HEK293 (cell line): ENCODE data around the gene TIMM13.

Experiments
- BCL11B ChIP-seq: fragments of 450-650 bp; formaldehyde crosslinking; IDR thresholded peaks from 2 replicates; pipeline ENCODE4 v1.5.1; 2016; ENCODE audit warnings: low read depth, missing biosample characterization, missing genetic modification characterization
- GLIS1 ChIP-seq: fragments of 450-650 bp; formaldehyde crosslinking; IDR thresholded peaks from 2 replicates; pipeline ENCODE4 v1.5.1; 2016; ENCODE audit warnings: missing biosample characterization, missing genetic modification characterization
- HOXA7 ChIP-seq: sonication (generic); formaldehyde crosslinking; IDR thresholded peaks from 2 replicates; pipeline ENCODE4 v1.8.1; 2022; ENCODE audit warnings: missing genetic modification reagents, borderline replicate concordance
- KLF1 ChIP-seq: fragments of 450-650 bp; formaldehyde crosslinking; IDR thresholded peaks from 2 replicates; pipeline ENCODE4 v1.5.1; 2016; ENCODE audit warnings: missing biosample characterization, missing genetic modification characterization
- MEIS1 ChIP-seq: sonication (generic); formaldehyde crosslinking; IDR thresholded peaks from 2 replicates; pipeline ENCODE4 v1.8.1; 2022; ENCODE audit warnings: missing genetic modification reagents, mild to moderate bottlenecking, borderline replicate concordance
- PRDM1 ChIP-seq: fragments of 450-650 bp; formaldehyde crosslinking; IDR thresholded peaks from 2 replicates; pipeline ENCODE4; 2016; ENCODE audit warnings: missing biosample characterization, missing genetic modification characterization
- TRIM28 ChIP-seq: IDR thresholded peaks from 2 replicates; pipeline ENCODE4 v1.6.1; 2011; ENCODE audit warnings: low read length, control low read depth, borderline replicate concordance
- YY1 ChIP-seq: fragments of 450-650 bp; formaldehyde crosslinking; IDR thresholded peaks from 2 replicates; pipeline ENCODE4 v1.5.1; 2018; ENCODE audit warnings: missing biosample characterization, missing genetic modification characterization
- ZFP69B ChIP-seq: fragments of 450-650 bp; formaldehyde crosslinking; IDR thresholded peaks from 2 replicates; pipeline ENCODE4 v1.5.1; 2016; ENCODE audit warnings: missing biosample characterization, missing genetic modification characterization
- ZNF114 ChIP-seq: fragments of 450-650 bp; formaldehyde crosslinking; IDR thresholded peaks from 2 replicates; pipeline ENCODE4 v1.5.0; 2017; ENCODE audit warnings: missing biosample characterization, missing genetic modification characterization
- ZNF175 ChIP-seq: fragments of 450-650 bp; formaldehyde crosslinking; IDR thresholded peaks from 2 replicates; pipeline ENCODE4 v1.5.1; 2016; ENCODE audit warnings: missing biosample characterization, missing genetic modification characterization
- ZNF23 ChIP-seq: fragments of 450-650 bp; formaldehyde crosslinking; IDR thresholded peaks from 2 replicates; pipeline ENCODE4 v1.5.1; 2016; ENCODE audit warnings: missing biosample characterization, missing genetic modification characterization, borderline replicate concordance
- ZNF274 ChIP-seq, 2 experiments: fragments of 200-500 bp in 1 of 2; fragments of 450-650 bp in 1 of 2; sonication (Bioruptor generic) in 1 of 2; formaldehyde crosslinking in 1 of 2; IDR thresholded peaks; 2 replicates each; pipeline versions ENCODE4 v1.5.1 to v1.6.1; 2014 to 2016; ENCODE audit warnings: borderline replicate concordance in 1 of 2, inconsistent platforms in 1 of 2, low read length in 1 of 2, missing biosample characterization in 1 of 2, missing genetic modification characterization in 1 of 2
- ZNF335 ChIP-seq: fragments of 450-650 bp; formaldehyde crosslinking; conservative IDR thresholded peaks from 2 replicates; pipeline ENCODE4 v1.5.1; 2016; ENCODE audit warnings: missing biosample characterization, missing genetic modification characterization
- ZNF341 ChIP-seq: fragments of 450-650 bp; formaldehyde crosslinking; IDR thresholded peaks from 2 replicates; pipeline ENCODE4; 2016; ENCODE audit warnings: low read depth, missing biosample characterization, missing genetic modification characterization
- ZNF391 ChIP-seq: fragments of 450-650 bp; formaldehyde crosslinking; IDR thresholded peaks from 2 replicates; pipeline ENCODE4 v1.5.1; 2016; ENCODE audit warnings: low read depth, missing biosample characterization, missing genetic modification characterization, borderline replicate concordance
- ZNF473 ChIP-seq: fragments of 450-650 bp; formaldehyde crosslinking; IDR thresholded peaks from 2 replicates; pipeline ENCODE4 v1.5.1; 2017; ENCODE audit warnings: missing biosample characterization, missing genetic modification characterization
- ZNF501 ChIP-seq: fragments of 450-650 bp; formaldehyde crosslinking; IDR thresholded peaks from 2 replicates; pipeline ENCODE4 v1.5.1; 2016; ENCODE audit warnings: missing biosample characterization, missing genetic modification characterization
- ZNF530 ChIP-seq: fragments of 450-650 bp; formaldehyde crosslinking; IDR thresholded peaks from 2 replicates; pipeline ENCODE4 v1.5.1; 2016; ENCODE audit warnings: low read depth, missing biosample characterization, missing genetic modification characterization
- ZNF549 ChIP-seq: fragments of 450-650 bp; IDR thresholded peaks from 2 replicates; pipeline ENCODE4 v1.5.1; 2018; ENCODE audit warnings: missing biosample characterization, missing genetic modification characterization, mild to moderate bottlenecking, inconsistent platforms, moderate library complexity
- ZNF555 ChIP-seq: fragments of 450-650 bp; formaldehyde crosslinking; conservative IDR thresholded peaks from 2 replicates; pipeline ENCODE4 v1.5.1; 2017; ENCODE audit warnings: missing biosample characterization, mild to moderate bottlenecking, missing genetic modification characterization, inconsistent platforms
- ZNF585B ChIP-seq: fragments of 450-650 bp; formaldehyde crosslinking; IDR thresholded peaks from 2 replicates; pipeline ENCODE4 v1.5.1; 2016; ENCODE audit warnings: missing biosample characterization, missing genetic modification characterization
- ZNF600 ChIP-seq: fragments of 450-650 bp; formaldehyde crosslinking; IDR thresholded peaks from 2 replicates; pipeline ENCODE4 v1.5.1; 2016; ENCODE audit warnings: missing biosample characterization, missing genetic modification characterization
- ZNF654 ChIP-seq: fragments of 450-650 bp; formaldehyde crosslinking; IDR thresholded peaks from 2 replicates; pipeline ENCODE4 v1.5.1; 2016; ENCODE audit warnings: low read depth, missing biosample characterization, missing genetic modification characterization
- ZNF747 ChIP-seq: fragments of 450-650 bp; formaldehyde crosslinking; IDR thresholded peaks from 2 replicates; pipeline ENCODE4 v1.5.1; 2016; ENCODE audit warnings: missing biosample characterization, missing genetic modification characterization
- ZNF776 ChIP-seq: fragments of 450-650 bp; formaldehyde crosslinking; IDR thresholded peaks from 2 replicates; pipeline ENCODE4 v1.5.0; 2017; ENCODE audit warnings: missing biosample characterization, missing genetic modification characterization, borderline replicate concordance
- ZNF843 ChIP-seq: fragments of 450-650 bp; formaldehyde crosslinking; IDR thresholded peaks from 2 replicates; pipeline ENCODE4 v1.5.1; 2016; ENCODE audit warnings: missing biosample characterization, missing genetic modification characterization
- TF ChIP-seq, protein P1 (sequence below): fragments of 450-650 bp; formaldehyde crosslinking; conservative IDR thresholded peaks from 2 replicates; pipeline ENCODE4 v1.5.1; 2016; ENCODE audit warnings: low read depth, missing biosample characterization, missing genetic modification characterization
- TF ChIP-seq, protein P2 (sequence below): fragments of 450-650 bp; formaldehyde crosslinking; IDR thresholded peaks from 2 replicates; pipeline ENCODE4 v1.5.1; 2016; ENCODE audit warnings: missing biosample characterization, missing genetic modification characterization
- TF ChIP-seq, protein P3 (sequence below): fragments of 450-650 bp; formaldehyde crosslinking; IDR thresholded peaks from 2 replicates; pipeline ENCODE4 v1.5.1; 2016; ENCODE audit warnings: missing biosample characterization, missing genetic modification characterization
- TF ChIP-seq, protein P4 (sequence below): IDR thresholded peaks from 2 replicates; pipeline ENCODE4 v1.6.1; 2011; ENCODE audit warnings: mild to moderate bottlenecking, low read depth, low read length, borderline replicate concordance

Gene TIMM13

DNA sequence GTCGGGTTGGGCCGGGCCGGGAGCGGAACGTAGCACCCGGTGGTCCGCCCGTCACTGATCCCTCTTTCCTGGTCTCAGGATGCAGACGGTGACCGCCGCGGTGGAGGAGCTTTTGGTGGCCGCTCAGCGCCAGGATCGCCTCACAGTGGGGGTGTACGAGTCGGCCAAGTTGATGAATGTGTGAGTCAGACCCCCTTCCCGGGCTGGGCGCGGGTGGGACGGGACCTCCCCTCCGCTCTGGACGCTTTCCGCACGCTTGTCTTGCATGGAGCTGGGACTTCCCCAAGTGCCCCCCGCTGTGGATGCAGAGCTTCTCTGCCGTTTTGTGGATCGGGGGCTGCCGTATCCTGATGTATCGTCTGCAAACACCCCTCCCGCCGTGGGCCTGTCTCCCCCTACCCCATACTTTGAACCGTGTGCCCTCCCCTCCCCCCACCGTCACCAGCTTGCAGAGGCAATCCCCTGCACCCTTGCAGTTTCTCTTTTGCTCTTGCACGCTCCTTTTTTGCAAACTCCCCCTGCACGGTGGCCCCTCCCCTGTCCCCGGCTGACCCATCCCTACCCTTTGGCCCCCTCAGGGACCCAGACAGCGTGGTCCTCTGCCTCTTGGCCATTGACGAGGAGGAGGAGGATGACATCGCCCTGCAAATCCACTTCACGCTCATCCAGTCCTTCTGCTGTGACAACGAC, 49.2 kb upstream of the TIMM13 start (continued):
- TF ChIP-seq GLIS1 (peak; percentile 93), ZNF335 (tag by site-specific recombination) (no peak), ZNF843 (tag by site-specific recombination) (0 out of 2 replicates have a peak, but pooled peaks have one; percentile 1), ZFP69B (tag by site-specific recombination) (no peak), KLF1 (tag by site-specific recombination) (no peak; the same call in 1 of the 2 replicates), ZNF654 (tag by site-specific recombination) (no peak), ZNF585B (tag by site-specific recombination) (no peak), ZNF530 (tag by site-specific recombination) (no peak), ZNF473 (tag by site-specific recombination) (no peak), ZNF274 (IDR thresholded peaks at IDR 0.05; ENCODE audit: low read length) (no peak), ZNF274 (tag by site-specific recombination; IDR thresholded peaks at IDR 0.05; ENCODE audit: borderline replicate concordance) (no peak), HOXA7 (CRISPR knock-in tag) (no peak), ZNF600 (tag by site-specific recombination) (peak; percentile 85), MEIS1 (CRISPR knock-in tag) (no peak), ZNF555 (tag by site-specific recombination) (no peak), ZNF501 (tag by site-specific recombination) (0 out of 2 replicates have a peak, but pooled peaks have one; percentile 7), ZNF23 (tag by site-specific recombination) (no peak), ZNF549 (tag by site-specific recombination) (no peak), ZNF747 (tag by site-specific recombination) (no peak), ZNF391 (tag by site-specific recombination) (no peak), ZNF776 (tag by site-specific recombination) (no peak), TRIM28 (no peak), ZNF341 (tag by site-specific recombination) (no peak), YY1 (tag by site-specific recombination) (no peak), ZNF114 (tag by site-specific recombination) (no peak), BCL11B (tag by site-specific recombination) (no peak), ZNF175 (tag by site-specific recombination) (no peak), PRDM1 (tag by site-specific recombination) (peak; percentile 24; the same call in 1 of the 2 replicates)
- TF ChIP-seq, protein P1, sequence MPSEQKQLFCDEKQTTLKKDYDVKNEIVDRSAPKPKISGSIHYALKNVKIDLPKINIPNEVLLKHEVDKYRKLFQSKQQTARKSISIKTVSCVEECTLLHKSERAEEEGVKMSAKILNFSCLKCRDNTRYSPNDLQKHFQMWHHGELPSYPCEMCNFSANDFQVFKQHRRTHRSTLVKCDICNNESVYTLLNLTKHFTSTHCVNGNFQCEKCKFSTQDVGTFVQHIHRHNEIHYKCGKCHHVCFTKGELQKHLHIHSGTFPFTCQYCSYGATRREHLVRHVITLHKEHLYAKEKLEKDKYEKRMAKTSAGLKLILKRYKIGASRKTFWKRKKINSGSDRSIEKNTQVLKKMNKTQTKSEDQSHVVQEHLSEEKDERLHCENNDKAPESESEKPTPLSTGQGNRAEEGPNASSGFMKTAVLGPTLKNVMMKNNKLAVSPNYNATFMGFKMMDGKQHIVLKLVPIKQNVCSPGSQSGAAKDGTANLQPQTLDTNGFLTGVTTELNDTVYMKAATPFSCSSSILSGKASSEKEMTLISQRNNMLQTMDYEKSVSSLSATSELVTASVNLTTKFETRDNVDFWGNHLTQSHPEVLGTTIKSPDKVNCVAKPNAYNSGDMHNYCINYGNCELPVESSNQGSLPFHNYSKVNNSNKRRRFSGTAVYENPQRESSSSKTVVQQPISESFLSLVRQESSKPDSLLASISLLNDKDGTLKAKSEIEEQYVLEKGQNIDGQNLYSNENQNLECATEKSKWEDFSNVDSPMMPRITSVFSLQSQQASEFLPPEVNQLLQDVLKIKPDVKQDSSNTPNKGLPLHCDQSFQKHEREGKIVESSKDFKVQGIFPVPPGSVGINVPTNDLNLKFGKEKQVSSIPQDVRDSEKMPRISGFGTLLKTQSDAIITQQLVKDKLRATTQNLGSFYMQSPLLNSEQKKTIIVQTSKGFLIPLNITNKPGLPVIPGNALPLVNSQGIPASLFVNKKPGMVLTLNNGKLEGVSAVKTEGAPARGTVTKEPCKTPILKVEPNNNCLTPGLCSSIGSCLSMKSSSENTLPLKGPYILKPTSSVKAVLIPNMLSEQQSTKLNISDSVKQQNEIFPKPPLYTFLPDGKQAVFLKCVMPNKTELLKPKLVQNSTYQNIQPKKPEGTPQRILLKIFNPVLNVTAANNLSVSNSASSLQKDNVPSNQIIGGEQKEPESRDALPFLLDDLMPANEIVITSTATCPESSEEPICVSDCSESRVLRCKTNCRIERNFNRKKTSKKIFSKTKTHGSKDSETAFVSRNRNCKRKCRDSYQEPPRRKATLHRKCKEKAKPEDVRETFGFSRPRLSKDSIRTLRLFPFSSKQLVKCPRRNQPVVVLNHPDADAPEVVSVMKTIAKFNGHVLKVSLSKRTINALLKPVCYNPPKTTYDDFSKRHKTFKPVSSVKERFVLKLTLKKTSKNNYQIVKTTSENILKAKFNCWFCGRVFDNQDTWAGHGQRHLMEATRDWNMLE (tag by site-specific recombination): no peak
- TF ChIP-seq, protein P2, sequence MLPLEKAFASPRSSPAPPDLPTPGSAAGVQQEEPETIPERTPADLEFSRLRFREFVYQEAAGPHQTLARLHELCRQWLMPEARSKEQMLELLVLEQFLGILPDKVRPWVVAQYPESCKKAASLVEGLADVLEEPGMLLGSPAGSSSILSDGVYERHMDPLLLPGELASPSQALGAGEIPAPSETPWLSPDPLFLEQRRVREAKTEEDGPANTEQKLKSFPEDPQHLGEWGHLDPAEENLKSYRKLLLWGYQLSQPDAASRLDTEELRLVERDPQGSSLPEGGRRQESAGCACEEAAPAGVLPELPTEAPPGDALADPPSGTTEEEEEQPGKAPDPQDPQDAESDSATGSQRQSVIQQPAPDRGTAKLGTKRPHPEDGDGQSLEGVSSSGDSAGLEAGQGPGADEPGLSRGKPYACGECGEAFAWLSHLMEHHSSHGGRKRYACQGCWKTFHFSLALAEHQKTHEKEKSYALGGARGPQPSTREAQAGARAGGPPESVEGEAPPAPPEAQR (tag by site-specific recombination): no peak
- TF ChIP-seq, protein P3, sequence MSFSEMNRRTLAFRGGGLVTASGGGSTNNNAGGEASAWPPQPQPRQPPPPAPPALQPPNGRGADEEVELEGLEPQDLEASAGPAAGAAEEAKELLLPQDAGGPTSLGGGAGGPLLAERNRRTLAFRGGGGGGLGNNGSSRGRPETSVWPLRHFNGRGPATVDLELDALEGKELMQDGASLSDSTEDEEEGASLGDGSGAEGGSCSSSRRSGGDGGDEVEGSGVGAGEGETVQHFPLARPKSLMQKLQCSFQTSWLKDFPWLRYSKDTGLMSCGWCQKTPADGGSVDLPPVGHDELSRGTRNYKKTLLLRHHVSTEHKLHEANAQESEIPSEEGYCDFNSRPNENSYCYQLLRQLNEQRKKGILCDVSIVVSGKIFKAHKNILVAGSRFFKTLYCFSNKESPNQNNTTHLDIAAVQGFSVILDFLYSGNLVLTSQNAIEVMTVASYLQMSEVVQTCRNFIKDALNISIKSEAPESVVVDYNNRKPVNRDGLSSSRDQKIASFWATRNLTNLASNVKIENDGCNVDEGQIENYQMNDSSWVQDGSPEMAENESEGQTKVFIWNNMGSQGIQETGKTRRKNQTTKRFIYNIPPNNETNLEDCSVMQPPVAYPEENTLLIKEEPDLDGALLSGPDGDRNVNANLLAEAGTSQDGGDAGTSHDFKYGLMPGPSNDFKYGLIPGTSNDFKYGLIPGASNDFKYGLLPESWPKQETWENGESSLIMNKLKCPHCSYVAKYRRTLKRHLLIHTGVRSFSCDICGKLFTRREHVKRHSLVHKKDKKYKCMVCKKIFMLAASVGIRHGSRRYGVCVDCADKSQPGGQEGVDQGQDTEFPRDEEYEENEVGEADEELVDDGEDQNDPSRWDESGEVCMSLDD (tag by site-specific recombination): no peak; the same call in none of the 2 replicates
- TF ChIP-seq, protein P4, sequence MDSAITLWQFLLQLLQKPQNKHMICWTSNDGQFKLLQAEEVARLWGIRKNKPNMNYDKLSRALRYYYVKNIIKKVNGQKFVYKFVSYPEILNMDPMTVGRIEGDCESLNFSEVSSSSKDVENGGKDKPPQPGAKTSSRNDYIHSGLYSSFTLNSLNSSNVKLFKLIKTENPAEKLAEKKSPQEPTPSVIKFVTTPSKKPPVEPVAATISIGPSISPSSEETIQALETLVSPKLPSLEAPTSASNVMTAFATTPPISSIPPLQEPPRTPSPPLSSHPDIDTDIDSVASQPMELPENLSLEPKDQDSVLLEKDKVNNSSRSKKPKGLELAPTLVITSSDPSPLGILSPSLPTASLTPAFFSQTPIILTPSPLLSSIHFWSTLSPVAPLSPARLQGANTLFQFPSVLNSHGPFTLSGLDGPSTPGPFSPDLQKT: no peak
